ENCODE measurements around the gene BNIP1.

Gene BNIP1

GRCh38 chr5:173165177-173166016 lies 21.1 kb downstream of the BNIP1 start:
- Histone ChIP-seq H3K4me3 (ENCODE audit: low read depth, low read length) (no peak overlapping the region), H3K9me3 (ENCODE audit: control insufficient read depth, insufficient read depth, low read length) (no peaks in the 10 kb centered on the region), H3K36me3 (ENCODE audit: control insufficient read depth, insufficient read depth, low read length) (peaks cover 18% of the 10 kb centered on the region), H3K27ac (ENCODE audit: low read depth, low read length) (no peak overlapping the region), H3K9ac (ENCODE audit: low read depth, low read length) (no peak overlapping the region), H3K4me1 (ENCODE audit: control insufficient read depth, insufficient read depth, low read length) (no peaks in the 10 kb centered on the region), H3K27me3 (ENCODE audit: control insufficient read depth, insufficient read depth, low read length) (no peaks in the 10 kb centered on the region)

GRCh38 chr5:173172166-173172565 lies 27.8 kb downstream of the BNIP1 start:
- Histone ChIP-seq H3K4me1 (ENCODE audit: control insufficient read depth, insufficient read depth, low read length) (peaks cover 6% of the 10 kb centered on the region), H3K9me3 (ENCODE audit: control insufficient read depth, insufficient read depth, low read length) (no peaks in the 10 kb centered on the region), H3K4me3 (ENCODE audit: low read depth, low read length) (no peak overlapping the region), H3K27ac (ENCODE audit: low read depth, low read length) (no peak overlapping the region), H3K27me3 (ENCODE audit: control insufficient read depth, insufficient read depth, low read length) (no peaks in the 10 kb centered on the region), H3K9ac (ENCODE audit: low read depth, low read length) (no peak overlapping the region), H3K36me3 (ENCODE audit: control insufficient read depth, insufficient read depth, low read length) (no peaks in the 10 kb centered on the region)

- Histone ChIP-seq H3K4me1 (ENCODE audit: control insufficient read depth, insufficient read depth, low read length) (peaks cover 6% of the 10 kb centered on the region), H3K36me3 (ENCODE audit: control insufficient read depth, insufficient read depth, low read length) (no peaks in the 10 kb centered on the region)
Measured at GRCh38 chr5:173175523-173175922, 31.2 kb downstream of the BNIP1 start.

GRCh38 chr5:173178369-173178910 lies 34.1 kb downstream of the BNIP1 start:
- Histone ChIP-seq H3K4me1 (ENCODE audit: control insufficient read depth, insufficient read depth, low read length) (peaks cover 6% of the 10 kb centered on the region), H3K4me3 (ENCODE audit: low read depth, low read length) (no peak overlapping the region), H3K9me3 (ENCODE audit: control insufficient read depth, insufficient read depth, low read length) (no peaks in the 10 kb centered on the region), H3K9ac (ENCODE audit: low read depth, low read length) (no peak overlapping the region), H3K36me3 (ENCODE audit: control insufficient read depth, insufficient read depth, low read length) (no peaks in the 10 kb centered on the region), H3K27ac (ENCODE audit: low read depth, low read length) (no peak overlapping the region), H3K27me3 (ENCODE audit: control insufficient read depth, insufficient read depth, low read length) (no peaks in the 10 kb centered on the region)

More at GRCh38 chr5:173175523-173175922, 31.2 kb downstream of the BNIP1 start:
- Histone ChIP-seq H3K4me3 (ENCODE audit: low read depth, low read length) (no peak overlapping the region), H3K9ac (ENCODE audit: low read depth, low read length) (no peak overlapping the region), H3K27me3 (ENCODE audit: control insufficient read depth, insufficient read depth, low read length) (no peaks in the 10 kb centered on the region), H3K9me3 (ENCODE audit: control insufficient read depth, insufficient read depth, low read length) (no peaks in the 10 kb centered on the region), H3K27ac (ENCODE audit: low read depth, low read length) (no peak overlapping the region)

GRCh38 chr5:173180331-173180730 lies 36.0 kb downstream of the BNIP1 start:
- Histone ChIP-seq H3K4me3 (ENCODE audit: low read depth, low read length) (no peak overlapping the region), H3K4me1 (ENCODE audit: control insufficient read depth, insufficient read depth, low read length) (peaks cover 4% of the 10 kb centered on the region), H3K9me3 (ENCODE audit: control insufficient read depth, insufficient read depth, low read length) (no peaks in the 10 kb centered on the region), H3K27ac (ENCODE audit: low read depth, low read length) (no peak overlapping the region), H3K27me3 (ENCODE audit: control insufficient read depth, insufficient read depth, low read length) (no peaks in the 10 kb centered on the region), H3K36me3 (ENCODE audit: control insufficient read depth, insufficient read depth, low read length) (no peaks in the 10 kb centered on the region), H3K9ac (ENCODE audit: low read depth, low read length) (no peak overlapping the region)

GRCh38 chr5:173187054-173187743 lies 42.9 kb downstream of the BNIP1 start:
- H3K27me3 ChIP-seq (ENCODE audit: control insufficient read depth, insufficient read depth, low read length): no peaks in the 10 kb centered on the region
- H3K4me3 ChIP-seq (ENCODE audit: low read depth, low read length): no peak overlapping the region
- H3K9me3 ChIP-seq (ENCODE audit: control insufficient read depth, insufficient read depth, low read length): no peaks in the 10 kb centered on the region
- no peak overlapping the region for H3K27ac ChIP-seq (ENCODE audit: low read depth, low read length)
- no peaks in the 10 kb centered on the region for H3K36me3 ChIP-seq (ENCODE audit: control insufficient read depth, insufficient read depth, low read length)
- no peaks in the 10 kb centered on the region for H3K4me1 ChIP-seq (ENCODE audit: control insufficient read depth, insufficient read depth, low read length)
- no peak overlapping the region for H3K9ac ChIP-seq (ENCODE audit: low read depth, low read length)

GRCh38 chr5:173188280-173188679 lies 43.9 kb downstream of the BNIP1 start:
- Histone ChIP-seq H3K4me3 (ENCODE audit: low read depth, low read length) (no peak overlapping the region), H3K27me3 (ENCODE audit: control insufficient read depth, insufficient read depth, low read length) (no peaks in the 10 kb centered on the region), H3K9me3 (ENCODE audit: control insufficient read depth, insufficient read depth, low read length) (no peaks in the 10 kb centered on the region), H3K4me1 (ENCODE audit: control insufficient read depth, insufficient read depth, low read length) (no peaks in the 10 kb centered on the region), H3K27ac (ENCODE audit: low read depth, low read length) (no peak overlapping the region), H3K9ac (ENCODE audit: low read depth, low read length) (no peak overlapping the region), H3K36me3 (ENCODE audit: control insufficient read depth, insufficient read depth, low read length) (no peaks in the 10 kb centered on the region)

GRCh38 chr5:173191015-173191414 lies 46.7 kb downstream of the BNIP1 start:
- no peaks in the 10 kb centered on the region for H3K27me3 ChIP-seq (ENCODE audit: control insufficient read depth, insufficient read depth, low read length)

GRCh38 chr5:173191561-173191960 lies 47.2 kb downstream of the BNIP1 start:
- Histone ChIP-seq H3K4me1 (ENCODE audit: control insufficient read depth, insufficient read depth, low read length) (no peaks in the 10 kb centered on the region), H3K36me3 (ENCODE audit: control insufficient read depth, insufficient read depth, low read length) (no peaks in the 10 kb centered on the region), H3K27ac (ENCODE audit: low read depth, low read length) (no peak overlapping the region), H3K9ac (ENCODE audit: low read depth, low read length) (no peak overlapping the region), H3K27me3 (ENCODE audit: control insufficient read depth, insufficient read depth, low read length) (no peaks in the 10 kb centered on the region), H3K4me3 (ENCODE audit: low read depth, low read length) (no peak overlapping the region), H3K9me3 (ENCODE audit: control insufficient read depth, insufficient read depth, low read length) (no peaks in the 10 kb centered on the region)

More at GRCh38 chr5:173191015-173191414, 46.7 kb downstream of the BNIP1 start:
- no peaks in the 10 kb centered on the region for H3K9me3 ChIP-seq (ENCODE audit: control insufficient read depth, insufficient read depth, low read length)
- no peak overlapping the region for H3K9ac ChIP-seq (ENCODE audit: low read depth, low read length)
- H3K27ac ChIP-seq (ENCODE audit: low read depth, low read length): no peak overlapping the region
- no peaks in the 10 kb centered on the region for H3K36me3 ChIP-seq (ENCODE audit: control insufficient read depth, insufficient read depth, low read length)
- no peaks in the 10 kb centered on the region for H3K4me1 ChIP-seq (ENCODE audit: control insufficient read depth, insufficient read depth, low read length)
- H3K4me3 ChIP-seq (ENCODE audit: low read depth, low read length): no peak overlapping the region

GRCh38 chr5:173192561-173192960 lies 48.2 kb downstream of the BNIP1 start:
- no peaks in the 10 kb centered on the region for H3K27me3 ChIP-seq (ENCODE audit: control insufficient read depth, insufficient read depth, low read length)
- no peaks in the 10 kb centered on the region for H3K4me1 ChIP-seq (ENCODE audit: control insufficient read depth, insufficient read depth, low read length)
- H3K27ac ChIP-seq (ENCODE audit: low read depth, low read length): no peak overlapping the region
- H3K9ac ChIP-seq (ENCODE audit: low read depth, low read length): no peak overlapping the region
- H3K9me3 ChIP-seq (ENCODE audit: control insufficient read depth, insufficient read depth, low read length): no peaks in the 10 kb centered on the region
- no peak overlapping the region for H3K4me3 ChIP-seq (ENCODE audit: low read depth, low read length)
- no peaks in the 10 kb centered on the region for H3K36me3 ChIP-seq (ENCODE audit: control insufficient read depth, insufficient read depth, low read length)

All from HUES48 (cell line).